ENCODE data around the gene SIAH1. TPM values are rescaled to one million over a fixed set of nuclear protein-coding genes. Genes with fewer than 3 reads are reported as not detected.

The SIAH1 gene
- total and polyA plus RNA-seq, 9 of the 15 experiments (the other 6 are each of a cell fraction or from before 2014, with no cell fraction given), result 4.1 to 14.3 (median 12.5) TPM

- CTCF ChIA-PET (ENCODE audit: low intra/inter-chr PET ratio), result no interaction called here
- FAIRE-seq (peak; percentile 85), ATAC-seq (peak; percentile 74), DNase-seq (ENCODE audit: extremely low read depth in 1 of 4, low spot score in 3 of 4) (peak in 3 of 4 experiments; percentile 17 to 64 (median 35))
- TSS peak; percentile 98 for BruUV-seq (replicated peaks)
- intact Hi-C loops (cut with micrococcal nuclease), result loop anchor here (2.0 to 5.0 kb wide), 2 partner anchors 18 to 256 kb away; partner anchors contain the start of gene SIAH1
- in situ Hi-C loops (cut with MboI), result no loop called here
- no peaks in the 10 kb centered on the region for H3K9me1 ChIP-seq (ENCODE audit: control insufficient read depth, insufficient read depth, low read length)
- H3K79me2 ChIP-seq (ENCODE audit: control insufficient read depth, insufficient read depth, low read length), result peaks cover 96% of the 10 kb centered on the region
- H3K27me3 ChIP-seq (ENCODE audit: control insufficient read depth in 2 of 2, insufficient read depth in 2 of 2, low read length in 2 of 2), result no peaks in the 10 kb centered on the region
- peak overlapping the region; percentile 80 for H3K27ac ChIP-seq (ENCODE audit: extremely low read depth, low read depth, low read length)
- peak overlapping the region; percentile 50 for H3K4me3 ChIP-seq
- 9% methylated on average over 21 of the region's 21 CpGs for WGBS (ENCODE audit: insufficient coverage, low coverage, missing lambda C conversion rate)
- H2AFZ ChIP-seq (ENCODE audit: low read depth, low read length), result peak overlapping the region; percentile 48
- peaks cover 8% of the 10 kb centered on the region for H3K36me3 ChIP-seq (ENCODE audit: control insufficient read depth, insufficient read depth, low read length)
- POLR2A ChIA-PET, result interaction anchor here (0.6 to 4.7 kb wide), 20 partner anchors 10 to 1701 kb away, joined by 3 to 48 read pairs (median 3); no protein-coding TSS in a partner anchor
- peaks cover 13 to 24% of the 10 kb centered on the region in 2 experiments; a peak in 4 of 5 replicates for H3K4me1 ChIP-seq (replicated peaks in 1 of 2; ENCODE audit: control insufficient read depth in 2 of 2, insufficient read depth in 2 of 2, low read length in 2 of 2)
- peaks cover 12% of the 10 kb centered on the region for H4K20me1 ChIP-seq (replicated peaks; ENCODE audit: control insufficient read depth, insufficient read depth, low read length)
- H3K9me3 ChIP-seq (replicated peaks; ENCODE audit: control insufficient read depth, insufficient read depth, low read depth, low read length), result no peaks in the 10 kb centered on the region
- peak overlapping the region; percentile 78 for H3K4me2 ChIP-seq (ENCODE audit: insufficient read depth, low read length)
- H3K9ac ChIP-seq (ENCODE audit: insufficient read depth in 1 of 2, low read depth in 2 of 2, low read length in 2 of 2), result peak overlapping the region; percentile 87 to 93
- TF ChIP-seq TAF9B (IDR thresholded peaks at IDR 0.05; ENCODE audit: partially characterized antibody) (peak; percentile 44), MED1 (CRISPR knock-in tag; IDR thresholded peaks at IDR 0.05; ENCODE audit: borderline replicate concordance) (no peak), TBL1XR1 (IDR thresholded peaks at IDR 0.05; ENCODE audit: low read length in 2 of 2) (0 out of 4 replicates have a peak, but pooled peaks of 1 of the 2 experiments have one; percentile 32), ZSCAN32 (CRISPR knock-in tag; IDR thresholded peaks at IDR 0.05) (peak; percentile 95), HDAC2 (IDR thresholded peaks at IDR 0.05) (0 out of 2 replicates have a peak, but pooled peaks have one; percentile 62), TAF7 (tag; IDR thresholded peaks at IDR 0.05) (0 out of 2 replicates have a peak, but pooled peaks have one; percentile 30), IRF2 (CRISPR knock-in tag; IDR thresholded peaks at IDR 0.05) (no peak), LEF1 (IDR thresholded peaks at IDR 0.05) (peak; percentile 44; the same call in 1 of the 2 replicates), ATF7 (IDR thresholded peaks at IDR 0.05) (peak; percentile 96), HNRNPL (IDR thresholded peaks at IDR 0.05; ENCODE audit: low read depth, low read length) (peak; percentile 15; the same call in 1 of the 2 replicates), SMAD4 (CRISPR knock-in tag; conservative IDR thresholded peaks at IDR 0.05) (peak; percentile 75), ZNF175 (CRISPR knock-in tag; IDR thresholded peaks at IDR 0.05; ENCODE audit: low read depth) (peak; percentile 80; the same call in 1 of the 2 replicates), SIN3A (IDR thresholded peaks at IDR 0.05; ENCODE audit: borderline replicate concordance in 2 of 2, control insufficient read depth in 1 of 2, low read depth in 2 of 2, low read length in 2 of 2) (no peak), UBTF (IDR thresholded peaks at IDR 0.05; ENCODE audit: borderline replicate concordance in 1 of 2, low read depth in 2 of 2, low read length in 2 of 2) (no peak), FOSL1 (tag; conservative IDR thresholded peaks at IDR 0.05) (0 out of 2 replicates have a peak, but pooled peaks have one; percentile 5), E2F5 (CRISPR knock-in tag; IDR thresholded peaks at IDR 0.05) (no peak), EP400 (IDR thresholded peaks at IDR 0.05) (peak; percentile 95), BRD4 (IDR thresholded peaks at IDR 0.05) (peak; percentile 55; the same call in 1 of the 2 replicates)
These were observed 18.8 kb downstream of the SIAH1 start for GRCh38 chr16:48366165-48367093.

Measured in K562 (cell line).